Measurements from ENCODE around the gene GPAT3.
"Not testable (repeated sequence)": the region's sequence is repeated elsewhere in the genome, so short reads cannot be mapped to it uniquely, and the experiment has no call there.

GPAT3 gene

GRCh38 chr4:83552924-83553323, 17.0 kb downstream of the GPAT3 start:
- DNase-seq: no peak

GRCh38 chr4:83556006-83556707, 20.2 kb downstream of the GPAT3 start:
- DNase-seq: no peak

GRCh38 chr4:83556816-83557215, 20.9 kb downstream of the GPAT3 start:
- no peak for DNase-seq

GRCh38 chr4:83558059-83558653, 22.2 kb downstream of the GPAT3 start:
- DNase-seq: no peak

GRCh38 chr4:83558680-83559079, 22.8 kb downstream of the GPAT3 start:
- DNase-seq: no peak

- DNase-seq: no peak
Measured at GRCh38 chr4:83560523-83560922, 24.6 kb downstream of the GPAT3 start.

GRCh38 chr4:83561381-83561780, 25.5 kb downstream of the GPAT3 start:
- DNase-seq: no peak

- no peak for DNase-seq
Measured at GRCh38 chr4:83563998-83564397, 28.1 kb downstream of the GPAT3 start.

GRCh38 chr4:83568062-83568461, 32.2 kb downstream of the GPAT3 start:
- no peak for DNase-seq

GRCh38 chr4:83569429-83569828, 33.5 kb downstream of the GPAT3 start:
- no peak for DNase-seq

- DNase-seq: no peak
Measured at GRCh38 chr4:83569987-83570386, 34.1 kb downstream of the GPAT3 start.

- DNase-seq: no peak
Measured at GRCh38 chr4:83572848-83573247, 36.9 kb downstream of the GPAT3 start.

- DNase-seq: no peak
Measured at GRCh38 chr4:83574247-83574646, 38.3 kb downstream of the GPAT3 start.

GRCh38 chr4:83576237-83576636, 40.3 kb downstream of the GPAT3 start:
- DNase-seq: not testable (repeated sequence)

- DNase-seq: no peak
Measured at GRCh38 chr4:83581411-83582288, 45.7 kb downstream of the GPAT3 start.

GRCh38 chr4:83582289-83582785, 46.4 kb downstream of the GPAT3 start:
- DNase-seq: no peak

GRCh38 chr4:83585982-83586508, 50.1 kb downstream of the GPAT3 start:
- no peak for DNase-seq

GRCh38 chr4:83589279-83589678, 53.4 kb downstream of the GPAT3 start:
- no peak for DNase-seq

GRCh38 chr4:83591056-83591455, 55.1 kb downstream of the GPAT3 start:
- DNase-seq: no peak

- no peak for DNase-seq
Measured at GRCh38 chr4:83591730-83592129, 55.8 kb downstream of the GPAT3 start.

- DNase-seq: no peak
Measured at GRCh38 chr4:83599183-83599582, 63.3 kb downstream of the GPAT3 start.

- no peak for DNase-seq
Measured at GRCh38 chr4:83603129-83603528, 67.2 kb downstream of the GPAT3 start.

- DNase-seq: no peak
Measured at GRCh38 chr4:83604321-83604720, 68.4 kb downstream of the GPAT3 start.
